SW 1271 (cell line): ENCODE measurements around the gene ZNF689.

ENCODE experiments used
- DNase-seq, 2 experiments: peaks; one replicate each; lab custom pipeline; 2025; lab: John Stamatoyannopoulos, UW

Gene ZNF689

DNA sequence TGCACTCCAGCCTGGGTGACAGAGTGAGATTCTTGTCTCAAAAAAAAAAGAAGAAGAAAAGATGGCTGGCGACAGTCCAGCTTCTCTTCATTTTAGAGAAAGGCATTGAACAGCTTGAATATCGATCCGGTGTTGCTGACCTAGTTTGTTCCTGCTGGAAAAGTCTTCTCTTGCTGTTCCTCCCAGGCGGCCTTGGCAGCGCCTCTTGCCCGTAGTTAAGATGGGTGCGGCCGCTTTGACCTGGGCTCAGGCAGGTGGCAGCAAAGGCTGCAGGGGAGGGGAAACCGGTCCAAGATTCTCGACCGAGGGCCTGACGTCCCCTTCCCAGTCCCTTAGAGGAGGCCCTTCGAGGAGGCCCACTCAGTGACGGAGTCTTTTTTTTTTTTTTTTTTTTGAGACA lies 48.2 kb downstream of the ZNF689 start:
- no peak for DNase-seq

DNA sequence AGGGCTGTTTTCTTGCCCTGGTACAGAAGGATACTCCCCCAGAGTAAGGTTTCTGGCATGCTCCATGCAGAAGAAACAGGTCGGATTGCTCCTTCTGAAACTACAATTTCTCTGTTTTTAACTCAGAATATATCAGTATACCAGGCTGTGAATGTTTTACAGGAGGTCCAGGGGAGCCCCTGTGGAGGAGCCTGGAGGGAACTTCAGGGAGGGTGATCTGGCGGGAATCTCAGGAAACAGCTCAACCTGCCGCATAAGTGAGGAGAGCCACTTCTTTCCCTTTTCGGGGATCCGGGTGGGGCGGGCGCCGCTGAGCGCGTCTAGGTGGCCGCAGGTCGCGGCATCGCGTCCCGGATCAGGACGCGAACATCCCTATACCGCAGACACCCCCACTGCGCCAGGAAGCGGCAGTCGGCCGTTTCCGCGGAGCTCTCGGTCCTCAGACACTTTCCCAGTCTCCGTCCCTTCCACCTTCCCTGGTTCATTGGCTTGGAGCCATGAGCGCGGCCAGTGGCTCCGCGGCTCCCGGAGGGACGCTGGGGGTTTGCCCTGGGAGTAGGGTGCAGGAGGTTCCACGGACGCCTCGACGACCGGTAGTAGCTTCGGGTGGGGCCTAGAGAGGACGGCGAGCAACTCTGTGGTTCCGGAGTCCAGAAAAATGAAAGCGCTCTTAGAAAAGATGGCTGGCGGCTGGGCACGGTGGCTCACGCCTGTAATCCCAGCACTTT lies 48.9 kb downstream of the ZNF689 start:
- DNase-seq = no peak

DNA sequence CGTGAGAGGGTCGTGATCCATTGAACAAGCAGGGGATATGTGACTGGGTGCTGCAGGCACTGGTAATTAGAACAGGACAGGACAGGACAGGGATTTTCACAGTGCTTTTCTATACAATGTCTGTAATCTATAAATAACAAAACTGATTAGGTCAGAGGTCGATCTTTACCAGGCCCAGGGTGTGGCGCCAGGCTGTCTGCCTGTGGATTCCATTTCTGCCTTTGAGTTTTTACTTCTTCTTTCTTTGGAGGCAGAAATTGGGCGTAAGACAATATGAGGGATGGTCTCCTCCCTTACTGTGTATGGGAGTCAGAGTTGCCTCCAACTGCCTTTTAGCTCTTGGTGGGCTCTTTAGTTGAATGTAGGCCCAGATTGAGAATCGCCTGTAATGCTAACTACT lies 50.5 kb downstream of the ZNF689 start:
- DNase-seq = no peak

DNA sequence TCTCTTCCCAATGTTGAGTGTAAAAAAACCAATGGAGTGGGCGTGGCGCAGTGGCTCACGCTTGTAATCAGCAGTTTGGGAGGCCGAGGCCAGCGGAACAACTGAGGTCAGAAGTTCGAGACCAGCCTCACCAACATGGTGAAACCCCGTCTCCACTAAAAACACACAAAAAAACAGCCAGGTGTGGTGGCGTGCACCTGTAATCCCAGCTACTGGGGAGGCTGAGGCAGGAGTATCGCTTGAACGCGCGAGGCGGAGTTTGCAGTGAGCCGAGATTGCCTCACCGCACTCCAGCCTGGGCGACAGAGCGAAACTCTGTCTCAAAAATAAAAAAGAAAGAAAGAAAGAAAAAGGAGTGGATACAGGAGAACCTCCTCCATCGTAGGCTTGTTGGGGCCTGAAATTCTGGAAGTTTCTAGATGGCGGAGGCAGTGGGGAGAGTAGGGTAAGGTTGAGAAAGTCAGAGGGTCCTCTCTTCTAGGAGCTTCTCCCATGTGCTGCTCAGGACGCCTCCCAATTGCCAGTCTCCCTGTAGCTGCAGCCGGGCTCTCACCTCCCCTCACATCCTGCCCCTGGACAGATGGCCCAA lies 51.3 kb downstream of the ZNF689 start:
- no peak for DNase-seq

DNA sequence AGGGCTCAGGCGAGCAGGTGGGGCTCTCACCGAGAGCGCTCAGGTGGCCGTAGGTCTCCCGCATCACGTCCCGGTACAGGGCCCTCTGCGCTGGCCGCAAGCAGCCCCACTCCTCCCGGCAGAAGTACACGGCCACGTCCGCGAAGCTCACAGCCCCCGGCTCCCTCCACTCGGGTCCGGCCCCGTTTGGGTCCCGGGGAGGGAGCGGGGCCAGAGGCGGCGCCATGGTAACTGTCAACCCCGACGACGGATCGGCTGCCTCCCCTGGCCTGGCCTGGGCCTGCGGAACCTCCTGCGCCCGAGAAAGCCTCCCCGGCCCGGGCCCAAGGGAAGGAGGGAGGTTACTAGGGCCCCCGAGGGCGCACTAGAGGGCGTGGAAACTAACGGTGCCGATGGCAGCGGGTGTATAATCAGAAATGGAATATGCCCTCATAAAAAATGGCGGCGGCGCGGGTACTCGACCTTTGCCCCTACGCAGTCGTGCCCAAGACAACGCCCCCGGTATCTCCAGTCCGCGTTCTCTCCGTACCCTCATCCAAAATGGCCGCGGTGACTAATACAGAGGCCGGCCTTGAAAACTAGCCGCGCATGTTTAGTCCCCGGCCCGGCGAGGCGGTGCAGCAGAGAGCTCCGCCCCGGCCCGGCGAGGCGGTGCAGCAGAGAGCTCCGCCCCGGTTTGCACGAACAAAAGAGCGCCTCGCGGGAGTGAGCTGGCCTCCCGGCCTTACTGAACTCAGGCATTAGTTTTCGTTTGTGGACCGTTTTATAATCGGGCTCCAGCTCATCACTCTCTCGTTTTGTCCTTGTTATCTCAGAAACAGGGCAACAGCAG lies 52.0 kb downstream of the ZNF689 start, which contains the start of gene ZNF764:
TSS of gene ZNF764 (minus strand) at position 418 of the 832 bp plus-strand sequence. CDS start at position 226, 192 bp downstream.
- peak; percentile 96 to 97 for DNase-seq

DNA sequence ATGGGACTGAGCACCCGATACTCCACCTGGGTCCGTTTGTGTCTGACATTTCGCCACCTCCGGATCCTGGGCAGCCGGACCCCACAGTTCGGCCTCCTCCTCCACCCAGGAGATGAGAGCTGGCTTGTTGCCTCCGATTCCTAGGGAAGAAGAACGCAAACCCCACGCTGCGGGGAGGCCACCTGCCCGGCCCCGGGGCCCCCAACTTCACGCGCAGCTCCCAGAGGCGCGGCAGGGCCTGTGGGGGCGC lies 52.6 kb downstream of the ZNF689 start:
- DNase-seq = no peak

DNA sequence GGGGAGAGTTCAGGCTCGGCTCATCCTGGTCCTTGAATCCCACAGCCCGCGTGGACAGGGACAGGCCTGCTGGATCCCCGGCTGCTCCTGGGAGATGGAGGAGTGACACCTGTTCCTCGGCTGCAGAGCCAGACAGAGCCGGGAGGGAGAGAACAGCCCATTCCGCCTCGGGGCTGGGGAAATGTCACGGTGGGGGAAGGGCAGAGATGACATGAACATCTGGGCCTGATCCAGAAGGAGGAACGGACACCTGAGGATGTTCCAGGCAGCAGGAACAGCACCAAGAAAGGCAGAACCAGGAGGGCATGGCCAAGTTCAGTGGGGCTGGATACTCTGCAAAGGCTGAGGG lies 54.1 kb downstream of the ZNF689 start:
- no peak for DNase-seq

DNA sequence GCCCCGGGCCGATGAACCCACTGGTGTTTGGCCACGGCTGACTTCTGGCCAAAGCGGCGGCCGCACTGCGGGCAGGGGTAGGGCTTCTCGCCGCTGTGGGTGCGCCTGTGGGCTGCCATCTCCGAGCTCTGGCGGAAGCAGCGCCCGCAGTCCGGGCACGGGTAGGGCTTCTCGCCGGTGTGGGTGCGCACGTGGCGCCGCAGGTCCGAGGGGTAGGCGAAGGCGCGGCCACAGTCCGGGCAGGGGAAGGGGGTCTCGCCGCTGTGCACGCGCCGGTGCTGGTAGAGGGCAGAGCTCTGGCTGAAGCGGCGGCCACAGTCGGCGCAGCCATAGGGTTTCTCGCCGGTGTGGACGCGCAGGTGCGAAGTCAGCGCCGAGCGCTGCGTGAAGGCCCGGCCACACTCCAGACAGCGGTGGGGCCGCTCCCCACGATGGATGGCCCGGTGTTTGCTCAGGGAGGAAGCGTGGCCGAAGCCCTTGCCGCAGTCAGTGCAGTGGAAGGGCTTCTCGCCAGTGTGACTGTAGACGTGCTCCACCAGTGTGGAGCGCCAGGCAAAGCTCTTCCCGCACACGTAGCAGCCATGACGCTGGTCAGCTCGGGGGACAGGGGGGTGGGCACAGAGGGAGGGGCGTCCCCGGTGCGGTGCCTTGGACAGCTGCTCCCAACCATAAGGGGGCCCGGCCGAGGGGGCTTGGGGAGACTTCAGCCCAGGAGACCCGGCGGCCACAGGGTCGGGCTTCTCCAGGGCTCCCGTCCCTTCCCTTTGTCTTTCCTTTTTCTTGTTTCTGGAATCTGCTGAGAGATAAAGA lies 54.7 kb downstream of the ZNF689 start:
- no peak for DNase-seq

DNA sequence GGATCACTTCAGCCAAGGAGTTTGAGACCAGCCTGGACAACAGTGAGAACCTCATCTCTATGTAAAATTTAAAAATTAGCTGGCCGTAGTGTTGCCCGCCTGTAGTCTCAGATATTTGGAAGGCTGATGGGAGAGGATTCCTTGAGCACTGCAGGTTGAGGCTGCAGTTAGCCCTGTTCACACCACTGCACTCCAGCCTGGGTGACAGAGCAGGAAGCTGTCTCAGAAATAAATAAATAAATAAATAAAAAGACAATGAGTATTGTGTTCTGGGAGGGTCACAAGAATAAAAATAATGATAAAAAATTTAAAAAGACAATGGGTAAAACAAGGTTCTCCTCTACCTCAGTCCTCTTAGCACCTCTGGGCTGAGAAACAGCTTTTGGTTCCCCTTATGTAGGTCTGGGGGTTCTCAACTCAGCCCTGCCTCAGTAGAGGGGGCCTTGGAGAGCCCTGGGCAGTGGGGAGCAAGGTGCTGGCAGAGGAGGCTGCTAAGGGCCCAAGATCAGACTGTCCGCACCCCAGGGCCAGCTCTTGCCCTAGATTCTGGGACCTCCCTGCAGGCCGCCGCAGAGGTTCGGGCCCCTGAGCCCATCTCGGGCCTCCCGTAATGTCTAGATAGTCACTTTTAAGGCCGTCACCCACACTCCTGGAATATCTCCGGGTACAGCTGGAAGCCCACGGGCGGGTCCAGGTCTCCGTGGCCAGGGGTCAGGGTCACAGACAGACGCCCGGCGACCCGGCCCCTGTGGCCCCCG lies 55.5 kb downstream of the ZNF689 start:
- no peak for DNase-seq

DNA sequence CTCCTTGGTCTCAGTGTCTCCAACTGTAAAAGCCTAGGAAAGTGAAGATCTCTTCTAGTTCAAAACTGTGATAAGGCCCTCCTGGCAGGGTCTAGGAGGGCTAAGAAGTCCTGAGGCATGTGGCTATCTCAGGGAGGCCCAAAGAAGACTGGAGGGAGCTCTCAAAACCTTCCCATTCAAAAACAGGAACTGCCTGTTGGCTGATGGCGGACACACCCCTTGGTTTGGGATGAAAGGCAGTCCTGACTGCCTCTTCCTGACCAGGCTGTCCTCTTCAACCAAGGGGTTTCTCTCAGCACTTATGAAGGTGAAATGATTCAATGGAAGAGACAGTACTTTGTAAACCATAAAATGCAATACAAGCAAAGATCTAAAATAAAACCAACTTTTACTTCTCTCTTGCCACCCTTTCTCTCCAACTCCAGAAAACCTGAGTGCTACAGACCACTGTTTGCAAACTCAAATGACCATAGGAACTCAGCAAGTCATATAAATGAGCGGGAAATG lies 56.7 kb downstream of the ZNF689 start:
- DNase-seq = no peak

DNA sequence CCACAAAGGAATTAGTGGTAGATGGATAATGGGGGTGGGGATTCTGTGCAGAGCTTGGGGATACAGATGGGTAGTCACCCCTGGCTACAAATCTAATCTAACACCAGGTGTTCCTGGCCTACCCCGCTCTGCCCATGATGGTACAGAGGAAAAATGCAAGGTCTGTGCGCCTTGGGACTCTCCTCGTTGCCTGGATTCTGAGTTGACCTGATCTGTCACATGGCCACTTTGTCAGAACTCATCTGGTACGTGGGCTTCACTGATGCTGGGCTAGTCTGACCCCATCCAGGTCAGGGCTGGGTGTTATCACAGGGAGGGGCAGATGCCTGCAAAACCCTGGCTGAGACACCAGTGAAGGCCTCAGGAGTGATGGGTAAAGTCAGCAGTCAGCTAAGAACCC lies 57.2 kb downstream of the ZNF689 start:
- no peak for DNase-seq
